SK-N-SH treated with all-trans-retinoic acid at 6 μM for 48 hours (cell line): ENCODE data around the gene GARS1.

ENCODE experiments used
- ATAC-seq: fragments of 200-7000 bp; cut with Tn5 transposase; 3 replicates; pipeline ENCODE4 v1.9.1; 2020; ENCODE audit warnings: mild to moderate bottlenecking, moderate library complexity
- ARNTL ChIP-seq: fragments of 450-650 bp; formaldehyde crosslinking; IDR thresholded peaks from 2 replicates; pipeline ENCODE4 v1.5.0; 2020; ENCODE audit warnings: low read depth, mild to moderate bottlenecking, moderate library complexity, borderline replicate concordance
- BACH2 ChIP-seq: fragments of 250-450 bp; sonication (Bioruptor Pico); IDR thresholded peaks from 2 replicates; pipeline ENCODE4 v1.9.0; 2021; ENCODE audit warnings: mild to moderate bottlenecking, borderline replicate concordance
- CREB5 ChIP-seq: fragments of 250-450 bp; sonication (Bioruptor Pico); IDR thresholded peaks from 2 replicates; pipeline ENCODE4 v1.5.1; 2020; ENCODE audit warnings: low read depth, mild to moderate bottlenecking, moderate library complexity
- CSDC2 ChIP-seq: fragments of 250-450 bp; sonication (Bioruptor Pico); IDR thresholded peaks from 2 replicates; pipeline ENCODE4 v1.5.0; 2020; ENCODE audit warnings: mild to moderate bottlenecking, moderate library complexity
- ESRRG ChIP-seq: fragments of 250-450 bp; sonication (Bioruptor Pico); IDR thresholded peaks from 2 replicates; pipeline ENCODE4 v1.6.1; 2021; ENCODE audit warnings: mild to moderate bottlenecking
- GLIS3 ChIP-seq: fragments of 250-450 bp; sonication (Bioruptor Pico); IDR thresholded peaks from 2 replicates; pipeline ENCODE4 v1.5.0; 2020; ENCODE audit warnings: mild to moderate bottlenecking, moderate library complexity
- ISL1 ChIP-seq: fragments of 250-450 bp; sonication (Bioruptor Pico); IDR thresholded peaks from 2 replicates; pipeline ENCODE4 v2.1.2; 2022; ENCODE audit warnings: mild to moderate bottlenecking, moderate library complexity
- OSR1 ChIP-seq: fragments of 250-450 bp; sonication (Bioruptor Pico); IDR thresholded peaks from 2 replicates; pipeline ENCODE4 v1.8.0; 2022; ENCODE audit warnings: moderate library complexity, mild to moderate bottlenecking, inconsistent platforms
- PPARA ChIP-seq: fragments of 250-450 bp; sonication (Bioruptor Pico); IDR thresholded peaks from 2 replicates; pipeline ENCODE4 v1.5.0; 2020; ENCODE audit warnings: mild to moderate bottlenecking, borderline replicate concordance
- RARB ChIP-seq: fragments of 250-450 bp; sonication (Bioruptor Pico); IDR thresholded peaks from 2 replicates; pipeline ENCODE4 v1.8.0; 2021; ENCODE audit warnings: mild to moderate bottlenecking, moderate library complexity
- SNAI2 ChIP-seq: fragments of 250-450 bp; sonication (Bioruptor Pico); IDR thresholded peaks from 2 replicates; pipeline ENCODE4 v1.5.0; 2020; ENCODE audit warnings: mild to moderate bottlenecking, moderate library complexity
- TCF4 ChIP-seq: fragments of 250-450 bp; sonication (Bioruptor Pico); IDR thresholded peaks from 2 replicates; pipeline ENCODE4 v1.8.0; 2021; ENCODE audit warnings: mild to moderate bottlenecking, moderate library complexity, borderline replicate concordance
- TOX ChIP-seq: fragments of 250-450 bp; sonication (Bioruptor Pico); IDR thresholded peaks from 2 replicates; pipeline ENCODE4 v1.8.0; 2021; ENCODE audit warnings: mild to moderate bottlenecking, moderate library complexity, borderline replicate concordance
- ZFP3 ChIP-seq: fragments of 250-450 bp; sonication (Bioruptor Pico); IDR thresholded peaks from 2 replicates; pipeline ENCODE4 v1.5.0; 2020; ENCODE audit warnings: mild to moderate bottlenecking, moderate library complexity
- ZFP30 ChIP-seq: fragments of 450-650 bp; formaldehyde crosslinking; IDR thresholded peaks from 2 replicates; pipeline ENCODE4 v1.5.0; 2022; ENCODE audit warnings: mild to moderate bottlenecking, moderate library complexity
- ZNF565 ChIP-seq: fragments of 450-650 bp; formaldehyde crosslinking; conservative IDR thresholded peaks from 2 replicates; pipeline ENCODE4 v1.5.0; 2020; ENCODE audit warnings: low read depth, mild to moderate bottlenecking, moderate library complexity
- ZNF8 ChIP-seq: fragments of 450-650 bp; formaldehyde crosslinking; IDR thresholded peaks from 2 replicates; pipeline ENCODE4 v1.5.0; 2020; ENCODE audit warnings: mild to moderate bottlenecking, moderate library complexity
- TF ChIP-seq, protein P1 (sequence below): fragments of 250-450 bp; sonication (Bioruptor Pico); IDR thresholded peaks from 2 replicates; pipeline ENCODE4 v1.8.0; 2020; ENCODE audit warnings: mild to moderate bottlenecking, moderate library complexity, borderline replicate concordance
- TF ChIP-seq, protein P2 (sequence below): fragments of 250-450 bp; sonication (Bioruptor Pico); IDR thresholded peaks from 2 replicates; pipeline ENCODE4 v1.5.1; 2021; ENCODE audit warnings: mild to moderate bottlenecking, moderate library complexity
- TF ChIP-seq, protein P3 (sequence below): fragments of 250-450 bp; sonication (Bioruptor Pico); IDR thresholded peaks from 2 replicates; pipeline ENCODE4 v1.5.0; 2020; ENCODE audit warnings: mild to moderate bottlenecking, moderate library complexity

The GARS1 gene

GRCh38 chr7:30671793-30672465, 77.3 kb downstream of the GARS1 start (continued):
- TF ChIP-seq, protein P1, sequence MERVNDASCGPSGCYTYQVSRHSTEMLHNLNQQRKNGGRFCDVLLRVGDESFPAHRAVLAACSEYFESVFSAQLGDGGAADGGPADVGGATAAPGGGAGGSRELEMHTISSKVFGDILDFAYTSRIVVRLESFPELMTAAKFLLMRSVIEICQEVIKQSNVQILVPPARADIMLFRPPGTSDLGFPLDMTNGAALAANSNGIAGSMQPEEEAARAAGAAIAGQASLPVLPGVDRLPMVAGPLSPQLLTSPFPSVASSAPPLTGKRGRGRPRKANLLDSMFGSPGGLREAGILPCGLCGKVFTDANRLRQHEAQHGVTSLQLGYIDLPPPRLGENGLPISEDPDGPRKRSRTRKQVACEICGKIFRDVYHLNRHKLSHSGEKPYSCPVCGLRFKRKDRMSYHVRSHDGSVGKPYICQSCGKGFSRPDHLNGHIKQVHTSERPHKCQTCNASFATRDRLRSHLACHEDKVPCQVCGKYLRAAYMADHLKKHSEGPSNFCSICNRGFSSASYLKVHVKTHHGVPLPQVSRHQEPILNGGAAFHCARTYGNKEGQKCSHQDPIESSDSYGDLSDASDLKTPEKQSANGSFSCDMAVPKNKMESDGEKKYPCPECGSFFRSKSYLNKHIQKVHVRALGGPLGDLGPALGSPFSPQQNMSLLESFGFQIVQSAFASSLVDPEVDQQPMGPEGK: no peak

DNA sequence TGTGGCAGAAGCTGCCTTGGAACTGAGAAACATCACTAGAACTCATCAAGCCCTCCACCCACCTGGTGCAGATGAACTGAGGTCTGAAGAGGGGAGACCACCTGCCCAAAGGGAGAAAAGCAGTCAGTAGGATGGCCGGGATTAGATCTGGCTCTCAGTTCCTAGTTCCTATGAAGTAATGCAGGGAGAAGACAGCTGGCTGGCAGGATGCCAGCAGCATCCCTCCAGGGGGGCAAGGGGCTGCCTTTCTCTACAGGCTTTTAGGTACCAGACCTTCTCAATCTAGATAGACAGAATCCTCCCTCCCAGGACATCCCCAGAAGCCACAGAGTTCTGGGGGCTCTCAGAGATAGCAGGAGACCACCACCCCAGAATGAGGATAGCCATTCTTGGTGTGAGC, 79.7 kb downstream of the GARS1 start:
- ATAC-seq: no peak
- no peak for TF ChIP-seq ESRRG
- TF ChIP-seq, protein P1: no peak
- TF ChIP-seq ZNF8 (CRISPR knock-in tag): no peak
- TF ChIP-seq GLIS3 (CRISPR knock-in tag): no peak
- TF ChIP-seq BACH2 (CRISPR knock-in tag): no peak
- no peak for TF ChIP-seq ARNTL
- no peak for TF ChIP-seq ZFP3 (CRISPR knock-in tag)
- no peak for TF ChIP-seq CREB5 (CRISPR knock-in tag)
- no peak for TF ChIP-seq TCF4 (CRISPR knock-in tag)
- no peak for TF ChIP-seq OSR1 (CRISPR knock-in tag)
- no peak for TF ChIP-seq ZNF565
- TF ChIP-seq CSDC2 (CRISPR knock-in tag): no peak
- TF ChIP-seq PPARA (CRISPR knock-in tag): no peak
- TF ChIP-seq, protein P2, sequence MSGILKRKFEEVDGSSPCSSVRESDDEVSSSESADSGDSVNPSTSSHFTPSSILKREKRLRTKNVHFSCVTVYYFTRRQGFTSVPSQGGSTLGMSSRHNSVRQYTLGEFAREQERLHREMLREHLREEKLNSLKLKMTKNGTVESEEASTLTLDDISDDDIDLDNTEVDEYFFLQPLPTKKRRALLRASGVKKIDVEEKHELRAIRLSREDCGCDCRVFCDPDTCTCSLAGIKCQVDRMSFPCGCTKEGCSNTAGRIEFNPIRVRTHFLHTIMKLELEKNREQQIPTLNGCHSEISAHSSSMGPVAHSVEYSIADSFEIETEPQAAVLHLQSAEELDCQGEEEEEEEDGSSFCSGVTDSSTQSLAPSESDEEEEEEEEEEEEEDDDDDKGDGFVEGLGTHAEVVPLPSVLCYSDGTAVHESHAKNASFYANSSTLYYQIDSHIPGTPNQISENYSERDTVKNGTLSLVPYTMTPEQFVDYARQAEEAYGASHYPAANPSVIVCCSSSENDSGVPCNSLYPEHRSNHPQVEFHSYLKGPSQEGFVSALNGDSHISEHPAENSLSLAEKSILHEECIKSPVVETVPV (CRISPR knock-in tag): no peak
- TF ChIP-seq TOX (CRISPR knock-in tag): no peak
- TF ChIP-seq ISL1 (CRISPR knock-in tag): no peak
- TF ChIP-seq RARB (CRISPR knock-in tag): no peak
- TF ChIP-seq, all 23 proteins: peak for 0

DNA sequence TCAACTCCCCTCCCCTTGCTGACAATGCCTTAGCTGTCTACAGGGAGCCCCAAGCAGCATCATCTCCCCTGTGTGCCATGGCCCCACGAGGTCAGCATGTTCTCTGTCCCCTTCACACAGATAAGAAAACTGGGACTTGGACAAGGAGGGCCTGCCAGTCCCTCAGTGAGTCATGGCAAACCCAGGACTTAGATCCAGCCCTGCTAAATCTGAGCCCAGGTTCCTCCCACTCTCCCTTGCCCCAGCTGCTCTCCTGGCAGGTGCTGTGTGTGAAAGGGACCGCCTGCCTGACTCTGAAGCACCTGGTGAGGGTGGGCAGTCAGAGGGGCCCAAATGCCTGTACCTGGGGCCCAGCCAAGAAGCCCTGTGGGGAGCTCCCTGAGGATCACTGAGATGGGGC, 80.2 kb downstream of the GARS1 start:
- ATAC-seq: no peak

More for the DNA sequence above, 80.2 kb downstream of the GARS1 start:
- TF ChIP-seq, protein P2 (CRISPR knock-in tag): no peak
- TF ChIP-seq OSR1 (CRISPR knock-in tag) (no peak), ZFP30 (CRISPR knock-in tag) (no peak), SNAI2 (CRISPR knock-in tag) (no peak), GLIS3 (CRISPR knock-in tag) (no peak), RARB (CRISPR knock-in tag) (no peak), CREB5 (CRISPR knock-in tag) (no peak), TOX (CRISPR knock-in tag) (no peak), TCF4 (CRISPR knock-in tag) (no peak), BACH2 (CRISPR knock-in tag) (no peak), ZNF565 (no peak), ZFP3 (CRISPR knock-in tag) (no peak), CSDC2 (CRISPR knock-in tag) (no peak), PPARA (CRISPR knock-in tag) (no peak), ESRRG (no peak), ARNTL (no peak), ISL1 (CRISPR knock-in tag) (no peak)
- TF ChIP-seq, protein P3, sequence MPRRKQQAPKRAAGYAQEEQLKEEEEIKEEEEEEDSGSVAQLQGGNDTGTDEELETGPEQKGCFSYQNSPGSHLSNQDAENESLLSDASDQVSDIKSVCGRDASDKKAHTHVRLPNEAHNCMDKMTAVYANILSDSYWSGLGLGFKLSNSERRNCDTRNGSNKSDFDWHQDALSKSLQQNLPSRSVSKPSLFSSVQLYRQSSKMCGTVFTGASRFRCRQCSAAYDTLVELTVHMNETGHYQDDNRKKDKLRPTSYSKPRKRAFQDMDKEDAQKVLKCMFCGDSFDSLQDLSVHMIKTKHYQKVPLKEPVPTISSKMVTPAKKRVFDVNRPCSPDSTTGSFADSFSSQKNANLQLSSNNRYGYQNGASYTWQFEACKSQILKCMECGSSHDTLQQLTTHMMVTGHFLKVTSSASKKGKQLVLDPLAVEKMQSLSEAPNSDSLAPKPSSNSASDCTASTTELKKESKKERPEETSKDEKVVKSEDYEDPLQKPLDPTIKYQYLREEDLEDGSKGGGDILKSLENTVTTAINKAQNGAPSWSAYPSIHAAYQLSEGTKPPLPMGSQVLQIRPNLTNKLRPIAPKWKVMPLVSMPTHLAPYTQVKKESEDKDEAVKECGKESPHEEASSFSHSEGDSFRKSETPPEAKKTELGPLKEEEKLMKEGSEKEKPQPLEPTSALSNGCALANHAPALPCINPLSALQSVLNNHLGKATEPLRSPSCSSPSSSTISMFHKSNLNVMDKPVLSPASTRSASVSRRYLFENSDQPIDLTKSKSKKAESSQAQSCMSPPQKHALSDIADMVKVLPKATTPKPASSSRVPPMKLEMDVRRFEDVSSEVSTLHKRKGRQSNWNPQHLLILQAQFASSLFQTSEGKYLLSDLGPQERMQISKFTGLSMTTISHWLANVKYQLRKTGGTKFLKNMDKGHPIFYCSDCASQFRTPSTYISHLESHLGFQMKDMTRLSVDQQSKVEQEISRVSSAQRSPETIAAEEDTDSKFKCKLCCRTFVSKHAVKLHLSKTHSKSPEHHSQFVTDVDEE (CRISPR knock-in tag): no peak
- TF ChIP-seq, protein P1: no peak
